Activated CD8-positive, alpha-beta T cell treated with anti-CD3 and anti-CD28 coated beads for 36 hours (primary cell): ENCODE data around the gene SYNDIG1L. TPM values are rescaled to one million over a fixed set of nuclear protein-coding genes. Genes with fewer than 3 reads are reported as not detected.
"Not testable (repeated sequence)": the region's sequence is repeated elsewhere in the genome, so short reads cannot be mapped to it uniquely, and the experiment has no call there.

Experiments used
- ATAC-seq: fragments of 200-7000 bp; cut with Tn5 transposase; one replicate; pipeline ENCODE4 v1.10.0; 2021; ENCODE audit warnings: mild to moderate bottlenecking, moderate library complexity
- CTCF ChIA-PET: fragments of 350-600 bp; sonication (Branson Sonifier 250); formaldehyde crosslinking; loops from one replicate; lab custom pipeline; 2021; ENCODE audit warnings: antibody characterized with exemption; lab: Charles Lee
- POLR2A ChIA-PET: fragments of 350-600 bp; sonication (Branson Sonifier 250); formaldehyde crosslinking; loops from one replicate; lab custom pipeline; 2021; ENCODE audit warnings: antibody characterized with exemption; lab: Charles Lee
- DNase-seq: peaks from one replicate; pipeline ENCODE4 v3.0.0-alpha.2; 2020
- H3K27ac Mint-ChIP-seq: one replicate; pipeline ENCODE4 v1.8.0; 2021; ENCODE audit warnings: mild to moderate bottlenecking, mixed read lengths
- H3K27me3 Mint-ChIP-seq: one replicate; pipeline ENCODE4 v1.8.0; 2021; ENCODE audit warnings: mixed read lengths
- H3K36me3 Mint-ChIP-seq: one replicate; pipeline ENCODE4 v1.8.0; 2021; ENCODE audit warnings: low read depth, mixed read lengths
- H3K4me1 Mint-ChIP-seq: one replicate; pipeline ENCODE4 v1.8.0; 2021; ENCODE audit warnings: low read depth, mixed read lengths
- H3K4me3 Mint-ChIP-seq: one replicate; pipeline ENCODE4 v1.8.0; 2021; ENCODE audit warnings: mild to moderate bottlenecking, moderate library complexity, mixed read lengths
- H3K9me3 Mint-ChIP-seq: one replicate; pipeline ENCODE4 v1.8.0; 2021; ENCODE audit warnings: mixed read lengths
- intact Hi-C: fragments of 100-400 bp; cut with micrococcal nuclease; formaldehyde crosslinking; loops from one replicate; pipeline ENCODE4 v1.10.0; 2022
- total RNA-seq, 2 experiments: library from RNA; stranded (reverse); gene quantifications; one replicate each; pipeline ENCODE4 v1.2.3, GENCODE V29; 2021
- TF ChIP-seq, protein P1 (sequence below): fragments of 200-600 bp; IDR thresholded peaks from one replicate; pipeline ENCODE4 v1.8.0; 2022; ENCODE audit warnings: antibody characterized with exemption, mild to moderate bottlenecking

Gene SYNDIG1L
- total RNA-seq, 2 experiments from 2014 or later, result not detected

- ChIA-PET POLR2A (no interaction called here), CTCF (interaction anchor here (1.0 kb wide), 2 partner anchors 9 to 41 kb away, joined by 3 read pairs; no protein-coding TSS in a partner anchor)
- Mint-ChIP-seq H3K4me1 (no peaks in the 10 kb centered on the region), H3K36me3 (no peaks in the 10 kb centered on the region), H3K9me3 (no peaks in the 10 kb centered on the region), H3K4me3 (no peak overlapping the region), H3K27ac (no peak overlapping the region), H3K27me3 (peaks cover 1% of the 10 kb centered on the region)
- no peak for DNase-seq
- no peak for ATAC-seq
- intact Hi-C loops, result no loop called here
- TF ChIP-seq, protein P1, sequence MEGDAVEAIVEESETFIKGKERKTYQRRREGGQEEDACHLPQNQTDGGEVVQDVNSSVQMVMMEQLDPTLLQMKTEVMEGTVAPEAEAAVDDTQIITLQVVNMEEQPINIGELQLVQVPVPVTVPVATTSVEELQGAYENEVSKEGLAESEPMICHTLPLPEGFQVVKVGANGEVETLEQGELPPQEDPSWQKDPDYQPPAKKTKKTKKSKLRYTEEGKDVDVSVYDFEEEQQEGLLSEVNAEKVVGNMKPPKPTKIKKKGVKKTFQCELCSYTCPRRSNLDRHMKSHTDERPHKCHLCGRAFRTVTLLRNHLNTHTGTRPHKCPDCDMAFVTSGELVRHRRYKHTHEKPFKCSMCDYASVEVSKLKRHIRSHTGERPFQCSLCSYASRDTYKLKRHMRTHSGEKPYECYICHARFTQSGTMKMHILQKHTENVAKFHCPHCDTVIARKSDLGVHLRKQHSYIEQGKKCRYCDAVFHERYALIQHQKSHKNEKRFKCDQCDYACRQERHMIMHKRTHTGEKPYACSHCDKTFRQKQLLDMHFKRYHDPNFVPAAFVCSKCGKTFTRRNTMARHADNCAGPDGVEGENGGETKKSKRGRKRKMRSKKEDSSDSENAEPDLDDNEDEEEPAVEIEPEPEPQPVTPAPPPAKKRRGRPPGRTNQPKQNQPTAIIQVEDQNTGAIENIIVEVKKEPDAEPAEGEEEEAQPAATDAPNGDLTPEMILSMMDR, result no peak
Observed at GRCh38 chr14:74459976-74460375, 34.0 kb upstream of the SYNDIG1L start.

GRCh38 chr14:74459289-74459946 is 33.4 kb upstream of the SYNDIG1L start:
- intact Hi-C loops, result no loop called here
- Mint-ChIP-seq H3K4me1 (no peaks in the 10 kb centered on the region), H3K9me3 (no peaks in the 10 kb centered on the region), H3K27me3 (peaks cover 1% of the 10 kb centered on the region), H3K4me3 (no peak overlapping the region), H3K27ac (no peak overlapping the region), H3K36me3 (no peaks in the 10 kb centered on the region)
- DNase-seq, result peak; percentile 56
- peak; percentile 90 for ATAC-seq
- ChIA-PET CTCF (interaction anchor here (0.8 to 1.2 kb wide), 4 partner anchors 8 to 95 kb away, joined by 3 read pairs; no protein-coding TSS in a partner anchor), POLR2A (interaction anchor here (0.7 kb wide), 1 partner anchor 17 kb away, joined by 3 read pairs; no protein-coding TSS in a partner anchor)
- TF ChIP-seq, protein P1, result no peak

- Mint-ChIP-seq H3K9me3 (no peaks in the 10 kb centered on the region), H3K27ac (no peak overlapping the region), H3K4me1 (no peaks in the 10 kb centered on the region), H3K36me3 (no peaks in the 10 kb centered on the region), H3K27me3 (peaks cover 3% of the 10 kb centered on the region), H3K4me3 (no peak overlapping the region)
- TF ChIP-seq, protein P1, result no peak
- DNase-seq, result no peak
- POLR2A ChIA-PET, result no interaction called here
- CTCF ChIA-PET, result interaction anchor here (0.7 to 1.3 kb wide), 3 partner anchors 10 to 487 kb away, joined by 3 to 4 read pairs (median 4); no protein-coding TSS in a partner anchor
- ATAC-seq, result no peak
- intact Hi-C loops, result no loop called here
Observed at GRCh38 chr14:74457565-74457895, 31.5 kb upstream of the SYNDIG1L start.

- intact Hi-C loops, result no loop called here
- ATAC-seq (no peak), DNase-seq (no peak)
- ChIA-PET POLR2A (no interaction called here), CTCF (interaction anchor here (0.7 to 1.3 kb wide), 3 partner anchors 9 to 486 kb away, joined by 3 to 4 read pairs (median 3); no protein-coding TSS in a partner anchor)
- H3K27me3 Mint-ChIP-seq, result peaks cover 3% of the 10 kb centered on the region
- no peak overlapping the region for H3K4me3 Mint-ChIP-seq
- no peaks in the 10 kb centered on the region for H3K4me1 Mint-ChIP-seq
- no peaks in the 10 kb centered on the region for H3K9me3 Mint-ChIP-seq
- H3K36me3 Mint-ChIP-seq, result no peaks in the 10 kb centered on the region
- TF ChIP-seq, protein P1, result no peak
- no peak overlapping the region for H3K27ac Mint-ChIP-seq
Observed at GRCh38 chr14:74456684-74457564, 30.9 kb upstream of the SYNDIG1L start.

DNA sequence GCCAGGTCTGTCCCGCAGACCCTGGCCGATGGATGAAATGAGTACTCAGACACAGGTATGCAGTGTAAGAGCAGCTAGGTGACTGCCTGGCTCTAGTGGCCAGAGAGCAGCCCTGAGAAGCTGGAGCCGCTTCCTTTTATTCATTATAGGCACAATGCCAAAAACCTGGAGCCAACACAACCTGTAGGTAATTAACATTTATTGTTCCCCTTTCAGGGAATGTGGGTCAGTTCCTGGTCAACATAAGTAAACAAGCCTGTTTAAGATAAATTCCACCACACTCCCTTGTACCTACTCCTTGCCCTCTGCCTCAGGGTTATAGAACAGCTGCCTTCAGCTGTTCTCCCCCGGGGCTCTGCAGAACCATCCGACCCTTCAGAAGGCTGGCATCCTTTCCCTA is 28.4 kb upstream of the SYNDIG1L start:
- H3K4me1 Mint-ChIP-seq, H3K27ac Mint-ChIP-seq, ATAC-seq, CTCF ChIA-PET, DNase-seq, H3K9me3 Mint-ChIP-seq, H3K4me3 Mint-ChIP-seq, POLR2A ChIA-PET, H3K36me3 Mint-ChIP-seq, H3K27me3 Mint-ChIP-seq, intact Hi-C loops: not testable (repeated sequence)
